NK-92 (cell line): ENCODE results near the gene MACROD2.
"Not testable (repeated sequence)": the region's sequence is repeated elsewhere in the genome, so short reads cannot be mapped to it uniquely, and the experiment has no call there.

Experiments used
- DNase-seq: peaks from one replicate; lab custom pipeline; 2025; ENCODE audit not compliant: unreplicated experiment; lab: John Stamatoyannopoulos, UW

Gene MACROD2

DNA sequence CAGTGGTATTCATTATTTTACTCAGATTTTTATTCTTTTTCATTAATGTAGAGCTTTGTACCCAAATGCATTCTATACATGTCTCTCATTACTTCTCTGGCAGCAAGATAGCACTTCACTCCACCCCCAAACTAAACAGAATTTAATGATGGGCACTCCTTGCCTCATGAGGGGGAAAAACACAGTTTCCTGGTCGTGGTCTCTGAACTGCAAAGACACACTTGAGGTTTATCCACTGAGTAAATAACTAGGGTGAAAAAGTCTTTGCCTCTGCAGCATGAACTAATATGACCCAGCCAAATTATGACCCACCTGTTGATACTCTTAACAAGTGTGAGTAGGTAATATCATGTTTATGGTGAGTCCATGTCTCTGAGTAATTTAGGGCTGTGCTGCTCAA is 1127.3 kb downstream of the MACROD2 start:
- no peak for DNase-seq

DNA sequence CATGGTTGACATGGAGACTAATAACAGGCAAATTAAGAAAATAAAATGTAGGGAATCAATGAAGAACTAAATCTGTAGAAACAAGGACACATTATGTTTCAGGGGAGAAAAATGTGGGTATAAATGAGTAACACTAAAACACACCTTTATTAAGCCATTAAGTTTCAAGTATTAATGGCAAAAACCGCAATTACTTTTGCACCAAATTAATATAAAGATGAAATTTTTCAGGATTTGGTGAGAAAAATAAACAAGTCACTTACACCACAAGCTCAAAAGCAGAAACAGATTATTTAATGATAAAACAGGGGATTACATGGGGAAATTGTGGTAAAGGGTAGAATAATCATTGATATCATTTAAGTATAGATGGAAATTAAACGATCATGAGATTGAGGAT is 1135.9 kb downstream of the MACROD2 start:
- DNase-seq, result no peak

DNA sequence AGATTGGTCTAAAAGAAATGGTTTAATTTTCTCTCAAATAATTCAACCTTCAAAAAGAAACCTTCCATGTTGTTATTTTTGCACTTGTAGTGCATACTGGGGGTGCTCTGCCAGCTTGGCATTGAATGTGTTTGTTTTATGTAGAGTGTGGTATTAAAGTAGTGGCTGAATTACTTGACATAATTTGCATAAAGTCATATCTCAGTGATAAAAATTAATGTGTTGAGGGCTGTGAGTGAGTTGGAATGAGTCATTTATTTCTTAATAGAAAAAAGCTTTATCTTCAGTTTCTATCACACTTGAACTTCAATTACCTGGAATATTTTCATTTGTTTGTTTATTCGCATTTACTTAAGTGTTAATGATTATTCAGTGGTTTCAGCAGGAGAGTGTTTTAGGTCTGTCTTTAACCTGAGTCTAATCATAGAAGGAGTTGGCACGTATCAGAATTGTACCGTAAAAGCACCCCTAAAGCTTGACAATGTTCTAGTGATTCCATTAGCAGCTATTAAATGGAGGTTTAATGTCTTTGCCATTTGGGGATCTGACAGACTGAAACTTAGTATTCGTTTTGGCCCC is 1143.3 kb downstream of the MACROD2 start:
- no peak for DNase-seq

DNA sequence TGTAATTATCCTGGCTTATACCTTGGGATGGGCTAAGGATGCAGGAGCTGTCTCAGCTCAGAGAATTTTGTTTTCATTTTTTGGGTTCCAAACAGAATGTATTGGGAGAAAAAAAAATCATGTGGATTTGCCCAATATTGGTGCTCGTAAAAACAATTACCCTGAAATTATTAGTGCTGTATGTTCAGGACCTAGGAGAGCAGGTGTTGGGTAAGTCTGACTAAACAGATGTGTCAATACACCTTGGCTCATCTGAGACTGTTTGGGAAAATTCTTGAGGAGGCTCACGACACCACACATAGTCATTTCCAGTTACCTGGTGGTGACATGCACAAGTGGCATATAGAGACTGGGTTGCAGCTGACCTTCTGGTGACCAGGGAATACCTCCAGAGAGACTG is 1144.2 kb downstream of the MACROD2 start:
- DNase-seq, result no peak

DNA sequence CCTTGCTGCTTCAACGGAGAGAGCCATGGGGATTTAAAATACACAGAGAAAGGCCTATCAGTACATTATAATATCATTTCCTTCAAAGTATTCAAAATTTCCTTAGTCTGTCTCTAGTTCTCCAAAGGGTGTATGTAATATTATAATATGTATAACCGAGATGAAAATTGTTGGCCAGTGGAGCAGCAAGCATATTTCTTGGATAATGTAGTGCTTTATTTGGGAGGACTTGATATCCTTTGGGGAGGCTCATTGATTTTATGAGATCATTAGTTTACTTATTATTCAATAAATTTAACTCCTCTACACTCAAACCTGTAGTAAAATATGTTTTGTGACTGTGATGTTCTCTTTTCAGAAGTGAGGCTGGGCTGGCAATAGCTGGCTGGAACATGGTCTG is 1145.0 kb downstream of the MACROD2 start:
- DNase-seq, result no peak

DNA sequence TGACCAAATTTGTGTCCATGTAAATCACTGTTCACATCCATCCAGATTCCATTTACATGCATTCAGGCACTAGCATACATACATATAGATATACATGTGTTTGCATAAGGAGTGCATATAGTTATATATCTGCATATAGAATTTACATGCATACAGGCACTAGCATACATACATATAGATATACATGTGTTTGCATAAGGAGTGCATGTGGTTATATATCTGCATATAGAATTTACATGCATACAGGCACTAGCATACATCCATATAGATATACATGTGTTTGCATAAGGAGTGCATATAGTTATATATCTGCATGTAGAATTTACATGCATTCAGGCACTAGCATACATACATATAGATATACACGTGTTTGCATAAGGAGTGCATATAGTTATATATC is 1145.6 kb downstream of the MACROD2 start:
- DNase-seq, result not testable (repeated sequence)

DNA sequence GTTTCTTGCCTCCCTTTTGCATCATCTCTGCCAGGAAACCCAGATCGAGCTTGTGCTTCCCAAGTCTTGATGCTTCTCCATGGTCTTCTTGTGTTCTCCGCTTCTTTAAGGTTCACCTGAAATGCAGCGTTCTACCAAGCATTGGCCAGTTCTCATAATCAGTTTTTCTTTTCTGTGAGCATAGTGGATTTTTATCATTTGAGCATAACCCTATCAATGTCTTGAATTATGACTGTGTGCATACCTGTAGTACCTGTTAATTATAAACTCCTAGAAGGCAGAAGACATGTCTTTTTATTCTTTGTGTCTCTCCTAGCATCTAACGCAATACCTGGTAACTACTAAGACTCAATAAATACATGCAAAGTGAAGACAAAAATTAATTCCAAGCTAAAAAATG is 1146.5 kb downstream of the MACROD2 start:
- no peak for DNase-seq

DNA sequence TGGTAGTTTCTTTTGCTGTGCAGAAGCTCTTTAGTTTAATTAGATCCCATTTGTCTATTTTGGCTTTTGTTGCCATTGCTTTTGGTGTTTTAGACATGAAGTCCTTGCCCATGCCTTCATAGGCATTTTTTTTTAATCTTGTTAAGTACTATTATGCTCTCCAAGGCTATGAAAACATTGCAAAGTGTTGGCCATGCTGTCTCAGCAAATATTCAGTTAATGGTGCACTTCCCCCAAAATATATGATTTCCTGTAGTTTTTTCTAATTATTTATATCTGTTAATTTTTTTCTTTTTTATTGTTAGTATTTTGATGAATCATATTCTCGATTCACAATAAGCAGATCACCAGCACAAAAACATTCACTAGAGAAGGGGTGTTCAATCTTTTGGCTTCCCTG is 1148.2 kb downstream of the MACROD2 start:
- no peak for DNase-seq

DNA sequence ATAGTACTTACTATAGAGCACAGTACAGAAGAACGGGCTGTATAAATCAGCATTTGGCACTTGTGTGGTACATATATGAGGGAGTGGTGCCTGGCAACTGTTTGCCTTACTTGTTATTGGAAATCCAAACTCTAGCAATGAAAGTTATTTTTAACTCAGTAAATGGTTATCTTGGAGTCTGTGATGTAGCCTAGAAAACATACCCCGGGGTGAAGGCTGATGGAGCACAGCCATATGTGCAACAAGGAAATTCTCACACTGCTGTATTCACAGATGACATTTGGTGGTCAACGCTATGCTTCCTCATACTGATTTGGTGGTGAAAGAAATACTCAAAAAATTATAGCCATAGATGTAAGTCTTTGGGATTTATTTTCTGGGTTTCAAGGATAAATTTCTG is 1149.6 kb downstream of the MACROD2 start:
- no peak for DNase-seq

DNA sequence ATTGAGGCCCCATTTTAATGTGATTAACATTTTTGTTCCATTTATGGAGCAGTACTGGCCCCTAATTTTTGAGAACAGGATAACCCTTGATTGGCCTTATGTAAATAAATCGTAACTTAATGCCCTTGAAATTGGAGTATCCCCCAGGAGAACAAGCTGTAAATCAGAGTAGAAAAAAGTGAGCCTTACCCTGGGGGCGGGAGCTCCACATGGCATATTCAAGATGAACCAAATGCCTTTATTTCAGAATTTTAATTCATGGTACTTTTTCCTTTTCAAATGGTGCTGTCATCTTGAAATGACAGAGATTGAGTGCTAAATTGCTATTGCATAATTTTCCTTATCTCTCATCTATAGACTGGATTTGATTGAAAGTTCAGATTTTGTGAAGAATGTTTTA is 1151.6 kb downstream of the MACROD2 start:
- no peak for DNase-seq

DNA sequence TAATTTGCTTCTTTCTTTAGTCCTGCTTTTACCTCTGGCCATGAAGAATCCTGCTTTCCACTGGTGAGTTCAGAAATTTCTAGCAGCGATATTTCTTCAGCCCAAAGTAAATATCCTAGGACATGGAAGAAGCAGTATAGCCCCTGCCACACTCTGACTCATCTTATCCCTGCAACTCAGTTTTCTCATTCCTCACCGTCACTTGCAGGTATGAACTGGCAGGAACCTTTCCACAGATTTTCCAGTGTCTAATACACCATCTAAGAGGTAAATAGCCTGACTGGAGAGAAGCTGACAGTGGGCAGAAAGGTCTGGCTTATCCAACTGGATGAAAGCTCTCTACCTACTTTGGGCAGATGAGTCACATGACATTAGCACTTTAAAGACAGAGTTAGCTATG is 1158.8 kb downstream of the MACROD2 start:
- no peak for DNase-seq

DNA sequence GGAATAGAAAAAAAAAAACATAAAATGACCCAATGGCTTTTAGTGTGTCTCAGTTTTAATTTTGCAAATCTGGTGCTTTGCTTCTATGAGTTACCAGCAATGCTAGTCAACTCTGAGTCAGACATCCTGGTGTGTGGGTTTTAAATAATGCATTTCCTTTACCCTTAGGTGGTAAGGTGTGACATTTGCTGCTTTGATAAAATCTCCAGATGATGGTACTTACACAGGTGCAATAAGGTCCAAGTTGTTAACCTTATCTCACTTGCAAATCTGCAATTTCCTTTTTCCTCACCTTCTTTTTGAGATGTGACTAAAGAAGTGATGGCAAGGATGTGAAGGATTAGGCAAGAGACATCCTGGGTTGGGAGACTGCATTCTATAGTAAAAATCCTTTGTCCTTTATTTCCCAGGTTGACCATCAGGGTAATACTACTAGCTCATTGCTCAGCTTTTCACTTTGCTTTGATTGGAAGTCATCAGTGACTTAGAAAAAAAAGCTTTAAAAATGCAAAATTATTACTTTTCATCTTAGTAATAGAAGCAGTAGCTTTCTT is 1160.6 kb downstream of the MACROD2 start:
- no peak for DNase-seq

DNA sequence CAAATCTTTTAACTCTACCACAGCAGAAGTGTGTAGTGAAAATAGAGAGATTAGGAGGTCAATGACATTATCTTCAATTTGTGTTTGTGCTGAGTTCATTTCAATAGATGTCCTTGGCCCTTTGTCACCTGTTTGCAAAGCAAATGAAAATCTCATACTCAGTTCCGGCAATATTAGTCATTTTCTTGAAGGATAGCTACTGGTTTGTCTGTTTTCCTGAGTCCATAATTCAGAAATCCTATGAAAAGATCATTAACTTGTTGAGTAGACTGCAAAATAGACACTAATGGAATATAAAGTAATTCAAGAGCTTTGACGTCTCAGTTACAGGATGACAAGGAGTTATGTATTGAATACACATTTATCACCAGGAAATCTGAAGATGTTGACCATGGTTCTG is 1163.2 kb downstream of the MACROD2 start:
- DNase-seq, result no peak

DNA sequence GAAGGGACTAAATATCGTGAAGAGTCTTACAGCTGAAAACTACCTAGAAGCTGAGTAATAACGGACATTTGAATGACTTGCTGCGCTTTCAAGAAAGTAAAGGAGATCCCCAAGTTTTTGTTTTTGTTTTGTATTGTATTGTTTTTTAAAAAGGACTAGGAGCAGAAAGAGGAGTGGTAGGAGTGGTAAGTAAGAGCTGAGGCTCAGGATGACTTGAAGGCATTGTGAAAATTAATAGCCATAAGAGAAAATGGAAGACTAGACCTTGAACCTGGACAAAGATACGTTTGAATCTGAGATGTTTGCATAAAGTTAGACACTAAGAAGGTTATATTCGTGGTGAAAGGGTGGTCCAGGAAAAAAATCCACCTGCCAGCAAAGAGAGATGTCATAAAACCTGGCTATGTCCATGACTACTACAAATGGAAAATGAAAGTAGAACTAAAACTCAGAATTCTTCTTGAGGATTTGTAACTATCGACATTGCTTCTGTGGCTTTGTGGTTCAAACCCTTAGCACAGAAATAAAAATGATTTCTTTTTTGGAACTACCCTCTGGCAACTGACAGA is 1166.8 kb downstream of the MACROD2 start:
- DNase-seq, result no peak

DNA sequence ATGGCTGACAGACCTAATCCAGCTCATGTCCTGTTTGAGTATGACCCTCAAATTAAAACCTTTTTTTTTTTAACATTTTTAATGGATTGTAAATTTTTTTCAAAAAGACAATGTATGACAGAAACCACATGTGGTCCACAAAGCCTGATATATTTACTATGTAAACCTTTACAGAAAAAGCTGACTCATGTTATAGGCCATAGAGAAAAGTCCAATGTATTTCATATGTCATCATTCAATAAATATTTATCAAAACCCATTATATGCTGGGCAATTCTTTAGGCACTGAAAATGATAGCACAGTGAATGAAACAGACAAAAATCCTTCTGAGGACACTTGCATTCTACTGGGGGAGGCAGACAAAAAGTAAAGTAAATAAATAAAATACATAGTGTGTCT is 1168.3 kb downstream of the MACROD2 start:
- no peak for DNase-seq

DNA sequence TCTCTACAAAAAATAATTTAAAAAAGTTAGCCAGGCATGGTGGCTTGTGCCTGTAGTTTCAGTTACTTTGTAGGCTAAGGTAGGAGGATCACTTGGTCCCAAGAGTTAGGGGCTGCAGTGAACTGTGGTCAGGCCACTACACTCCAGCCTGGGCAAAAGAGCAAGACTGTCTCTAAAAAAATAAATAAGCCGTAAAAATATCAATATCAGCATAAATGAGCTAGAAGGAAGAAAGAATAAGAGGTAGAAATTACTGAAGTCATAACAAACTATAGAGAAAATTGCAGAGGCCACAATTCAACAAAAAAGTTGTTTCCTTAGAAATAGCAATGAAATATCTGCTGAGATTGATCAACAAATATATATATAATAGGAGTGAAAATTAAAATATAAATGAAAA is 1169.4 kb downstream of the MACROD2 start:
- no peak for DNase-seq

DNA sequence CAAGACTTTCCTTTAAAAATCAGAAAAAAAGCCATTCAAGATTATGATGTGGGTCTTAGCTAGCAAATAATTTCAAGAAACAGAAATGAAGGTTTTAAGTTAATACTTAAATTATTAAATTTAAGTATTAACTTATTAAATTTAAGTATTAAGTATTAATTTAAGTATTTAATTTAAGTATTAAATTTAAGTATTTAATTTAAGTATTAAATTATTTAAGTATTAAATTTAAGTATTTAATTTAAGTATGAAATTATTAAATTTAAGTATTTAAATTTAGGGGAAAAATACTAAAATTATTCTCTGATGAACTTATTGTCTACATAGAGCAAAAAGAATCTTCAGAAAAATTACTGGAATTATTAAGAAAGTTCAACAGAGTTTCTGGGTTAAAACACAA is 1171.4 kb downstream of the MACROD2 start:
- DNase-seq, result no peak

DNA sequence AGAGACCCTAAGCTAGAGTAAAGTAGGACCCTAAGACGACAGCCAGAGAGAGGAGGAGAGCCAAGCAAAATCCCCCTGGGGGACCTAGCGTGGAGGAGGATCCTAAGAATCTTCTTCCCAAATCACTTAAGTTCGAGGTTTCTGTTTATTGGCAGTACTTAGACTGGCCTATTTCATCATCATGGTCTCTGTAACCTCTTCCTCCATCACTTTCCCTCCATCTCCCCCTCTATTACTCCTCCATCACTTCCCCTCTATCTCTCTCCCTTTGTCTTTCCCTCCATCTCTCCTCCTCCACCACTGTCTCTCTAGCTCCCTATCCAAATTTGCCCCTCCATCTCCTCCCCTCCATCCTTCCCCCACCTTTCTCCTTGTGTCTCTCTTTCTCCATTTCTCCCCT is 1175.7 kb downstream of the MACROD2 start:
- no peak for DNase-seq

DNA sequence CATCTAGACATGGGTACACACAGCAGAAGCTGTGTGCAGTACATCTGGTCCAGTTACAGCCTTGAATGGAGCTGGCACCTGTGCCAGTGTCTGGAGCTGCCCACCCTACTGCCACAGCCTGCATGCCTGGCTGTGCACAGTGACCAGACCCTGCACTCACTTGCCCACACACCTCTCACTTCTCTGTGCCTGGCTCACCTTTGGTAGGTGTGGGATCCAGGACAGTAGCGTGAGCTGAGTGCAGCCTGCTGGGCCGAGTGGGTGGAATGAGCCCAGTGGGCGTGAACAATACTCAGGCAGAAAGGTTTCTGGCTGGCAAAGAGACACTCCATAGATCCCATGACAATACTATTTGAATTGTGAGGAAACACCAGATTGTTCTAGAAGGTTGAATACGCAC is 1181.6 kb downstream of the MACROD2 start:
- no peak for DNase-seq

DNA sequence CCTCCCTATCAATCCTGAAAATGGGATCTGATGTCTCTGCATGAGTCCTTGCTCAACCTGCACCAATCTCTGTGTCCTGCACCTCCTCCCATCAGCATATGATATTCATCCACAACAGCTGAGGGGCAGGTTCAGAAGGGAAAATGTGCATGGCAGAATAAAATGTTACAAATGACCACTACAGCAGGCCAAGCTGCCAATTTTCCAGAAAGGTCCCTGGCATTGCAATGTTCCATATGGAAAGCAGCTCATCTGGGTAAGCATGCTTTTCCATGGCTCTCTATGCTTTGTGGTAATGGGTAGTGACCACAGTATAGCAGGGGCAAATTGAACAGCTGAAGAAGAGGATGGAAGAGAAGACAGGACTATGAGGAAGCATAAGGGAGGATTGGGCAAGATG is 1183.3 kb downstream of the MACROD2 start:
- no peak for DNase-seq

DNA sequence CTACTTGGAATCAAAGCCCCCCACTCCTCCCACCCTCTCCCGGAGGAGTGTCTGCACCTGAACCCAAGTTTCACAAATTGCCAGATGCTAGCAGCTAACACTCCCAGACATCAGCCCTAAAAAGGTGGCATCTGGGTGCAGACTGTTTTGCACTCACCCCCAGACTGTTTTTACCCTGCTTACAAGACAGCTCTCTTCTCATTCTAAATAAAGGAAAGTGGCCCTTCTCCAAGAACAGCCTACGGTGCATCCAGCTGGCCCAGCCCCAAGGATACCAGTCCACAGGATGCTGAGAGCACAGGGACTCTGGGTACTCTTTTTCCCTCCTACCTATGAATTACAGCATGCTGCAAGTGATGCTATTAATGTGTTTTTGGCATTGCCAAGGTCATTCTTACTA is 1184.1 kb downstream of the MACROD2 start:
- DNase-seq, result no peak

DNA sequence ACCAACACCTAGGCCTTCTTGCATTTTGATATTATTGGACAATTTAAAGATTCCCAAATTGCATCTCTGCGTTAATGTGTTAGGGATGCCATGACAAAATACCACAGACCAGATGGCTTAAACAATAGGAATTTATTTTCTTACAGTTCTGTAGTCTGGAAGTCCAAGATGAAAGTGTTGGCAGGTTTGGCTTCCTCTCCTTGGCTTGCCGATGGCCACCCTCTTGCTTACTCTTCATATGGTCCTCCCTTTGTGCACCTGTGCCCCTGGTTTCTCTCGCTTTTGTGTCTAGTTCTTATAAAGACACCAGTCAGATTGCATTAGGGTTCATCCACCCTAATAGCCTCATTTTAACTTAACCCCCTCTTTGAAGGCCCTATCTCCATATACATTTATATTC is 1184.5 kb downstream of the MACROD2 start:
- DNase-seq, result no peak

DNA sequence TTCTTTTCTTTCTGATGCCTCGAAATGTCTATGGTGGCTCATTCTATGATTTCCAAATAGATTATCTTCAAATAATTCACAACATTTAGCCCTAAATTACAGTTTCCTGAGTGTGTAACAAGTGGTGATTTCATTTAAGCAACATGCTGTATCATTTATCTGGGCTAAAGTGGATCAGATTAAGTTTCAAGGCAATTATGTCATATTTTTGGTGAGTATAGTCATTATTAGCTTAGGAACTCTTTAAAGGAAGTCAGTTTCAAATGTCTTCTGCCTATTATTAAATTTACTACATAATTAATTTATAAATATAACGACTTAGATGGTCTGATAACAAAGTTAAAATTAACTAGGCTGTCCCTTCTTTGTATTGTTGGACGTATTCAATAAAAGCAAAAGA is 1190.0 kb downstream of the MACROD2 start:
- DNase-seq, result no peak
